Keratinocyte (primary cell): ENCODE data around the gene LHFPL3. TPM values are rescaled to one million over a fixed set of nuclear protein-coding genes. Genes with fewer than 3 reads are reported as not detected.

Source experiments
- DNase-seq: peaks from one replicate; pipeline ENCODE4 v3.0.0-alpha.2; 2011; ENCODE audit warnings: low read depth, missing footprints, low spot score
- FAIRE-seq: peaks from 2 replicates; lab custom pipeline; 2011; peaks lifted over from hg19 to GRCh38; lab: Jason Lieb, UNC
- H2AFZ ChIP-seq: 2 replicates; pipeline ENCODE4 v1.6.0; 2012; ENCODE audit warnings: low read length, control low read depth, inconsistent platforms; ENCODE audit not compliant: control insufficient read depth
- H3K27ac ChIP-seq: 2 replicates; pipeline ENCODE4 v1.5.1; 2011; ENCODE audit warnings: low read length; ENCODE audit not compliant: control insufficient read depth, insufficient read depth
- H3K27me3 ChIP-seq: 3 replicates; pipeline ENCODE4 v1.6.0; 2011; ENCODE audit warnings: low read length; ENCODE audit not compliant: control insufficient read depth, insufficient read depth; ENCODE audit errors: extremely low read depth
- H3K36me3 ChIP-seq, 2 experiments: 2 replicates in 1 of 2; 3 replicates in 1 of 2; pipeline ENCODE4 v1.5.1; 2011; ENCODE audit warnings: low read length in 2 of 2, mild to moderate bottlenecking in 1 of 2; ENCODE audit not compliant: control insufficient read depth in 2 of 2, insufficient read depth in 2 of 2; ENCODE audit errors: extremely low read depth in 1 of 2
- H3K4me1 ChIP-seq: 3 replicates; pipeline ENCODE4 v1.5.1; 2011; ENCODE audit warnings: low read length; ENCODE audit not compliant: control insufficient read depth, insufficient read depth; ENCODE audit errors: extremely low read depth
- H3K4me2 ChIP-seq: 3 replicates; pipeline ENCODE4 v1.6.0; 2011; ENCODE audit warnings: low read depth, low read length; ENCODE audit not compliant: control insufficient read depth, insufficient read depth; ENCODE audit errors: extremely low read depth
- H3K4me3 ChIP-seq, 3 experiments: fragments of 200-600 bp in 1 of 3; sonication (generic) in 1 of 3; 2 replicates in 2 of 3; 3 replicates in 1 of 3; pipeline ENCODE4 v1.5.1; 2011 to 2016; ENCODE audit warnings: low read length in 3 of 3, mild to moderate bottlenecking in 3 of 3, control low read depth in 2 of 3, inconsistent platforms in 1 of 3, low read depth in 1 of 3, mixed read lengths in 1 of 3, mixed run types in 1 of 3, moderate library complexity in 1 of 3; ENCODE audit not compliant: control insufficient read depth in 2 of 3, insufficient read depth in 2 of 3; ENCODE audit errors: extremely low read depth in 1 of 3
- H3K79me2 ChIP-seq: 2 replicates; pipeline ENCODE4 v1.6.0; 2012; ENCODE audit warnings: low read length; ENCODE audit not compliant: control insufficient read depth, insufficient read depth
- H3K9ac ChIP-seq: 3 replicates; pipeline ENCODE4 v1.6.0; 2011; ENCODE audit warnings: low read length; ENCODE audit not compliant: control insufficient read depth, insufficient read depth; ENCODE audit errors: extremely low read depth
- H3K9me1 ChIP-seq: 3 replicates; pipeline ENCODE4 v1.6.0; 2011; ENCODE audit warnings: low read length; ENCODE audit not compliant: control insufficient read depth, insufficient read depth; ENCODE audit errors: extremely low read depth
- H3K9me3 ChIP-seq: 2 replicates; pipeline ENCODE4 v1.5.1; 2012; ENCODE audit warnings: low read depth, low read length; ENCODE audit not compliant: control insufficient read depth
- H4K20me1 ChIP-seq: 3 replicates; pipeline ENCODE4 v1.6.0; 2011; ENCODE audit warnings: low read length; ENCODE audit not compliant: control insufficient read depth, insufficient read depth; ENCODE audit errors: extremely low read depth
- CTCF ChIP-seq, 3 experiments: IDR thresholded peaks in 1 of 3; conservative IDR thresholded peaks in 1 of 3; optimal IDR thresholded peaks in 1 of 3; 2 replicates in 2 of 3; 3 replicates in 1 of 3; pipeline versions ENCODE3 to v1.5.1; 2011; ENCODE audit warnings: low read length in 3 of 3, mild to moderate bottlenecking in 3 of 3, moderate library complexity in 2 of 3, control low read depth in 1 of 3, inconsistent platforms in 1 of 3; ENCODE audit not compliant: insufficient read depth in 2 of 3; ENCODE audit errors: extremely low read depth in 1 of 3
- EZH2 ChIP-seq: IDR thresholded peaks from one replicate; pipeline ENCODE4 v1.6.1; 2012; ENCODE audit warnings: inconsistent platforms, mild to moderate bottlenecking, low read length, moderate library complexity
- dilution Hi-C: fragments of 300-500 bp; cut with MboI; formaldehyde crosslinking; loops from one replicate; pipeline ENCODE4 v1.7.0; 2020; ENCODE audit warnings: low sequenced_read_pairs; ENCODE audit not compliant: extremely low pct_ligation_motif_present
- polyA plus RNA-seq, 5 experiments: library from polyadenylated mRNA; depleted of rRNA in 3 of 5; stranded (reverse) in 3 of 5; stranded (forward) in 1 of 5; unstranded in 1 of 5; fragments of >200 nt; gene quantifications; 1 replicate in 1 of 5; 2 replicates in 3 of 5; 3 replicates in 1 of 5; pipeline versions ENCODE4 v1.2.1 to v1.2.3, GENCODE V29; 2011 to 2012; ENCODE audit warnings: missing spikeins in 2 of 5, low read depth in 1 of 5, low replicate concordance in 1 of 5

Gene LHFPL3
- polyA plus RNA-seq, 1 donor (not counting 4 experiments of a cell fraction or from before 2014, with no cell fraction given): not detected

DNA sequence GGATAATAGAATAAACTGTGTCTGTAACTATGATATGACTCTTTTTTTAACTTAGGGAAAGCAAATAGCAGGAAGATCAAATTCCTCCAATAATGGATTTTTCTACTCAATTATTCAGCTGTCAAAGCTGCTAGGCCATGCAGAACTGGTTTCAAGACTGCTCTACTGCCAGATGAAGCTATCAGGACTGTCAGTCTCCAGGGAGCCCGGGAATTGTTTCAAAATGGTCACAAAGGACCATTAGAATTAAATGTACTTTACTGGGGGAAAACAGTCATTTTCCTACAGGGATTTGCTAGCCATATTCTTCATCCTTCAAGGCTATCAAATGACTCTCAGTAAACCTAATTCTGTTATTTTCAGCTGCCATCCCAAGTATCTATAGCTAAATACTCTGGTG, 276.3 kb downstream of the LHFPL3 start:
- H3K27ac ChIP-seq: no peak overlapping the region
- no peaks in the 10 kb centered on the region for H3K27me3 ChIP-seq
- no peaks in the 10 kb centered on the region for H3K4me1 ChIP-seq
- H3K4me2 ChIP-seq: no peak overlapping the region
- no peak overlapping the region for H2AFZ ChIP-seq
- TF ChIP-seq EZH2 (no peak), CTCF (optimal IDR thresholded peaks at IDR 0.05 in 1 of 3, IDR thresholded peaks at IDR 0.05 in 1 of 3, conservative IDR thresholded peaks at IDR 0.05 in 1 of 3; ENCODE audit: extremely low read depth in 1 of 3, insufficient read depth in 2 of 3, low read length in 3 of 3) (no peak)
- H3K79me2 ChIP-seq: no peaks in the 10 kb centered on the region
- dilution Hi-C loops: no loop called here
- no peaks in the 10 kb centered on the region for H3K9me3 ChIP-seq
- no peak for DNase-seq
- H4K20me1 ChIP-seq: no peaks in the 10 kb centered on the region
- H3K9me1 ChIP-seq: no peaks in the 10 kb centered on the region
- H3K36me3 ChIP-seq: no peaks in the 10 kb centered on the region
- H3K9ac ChIP-seq: no peak overlapping the region
- no peak overlapping the region for H3K4me3 ChIP-seq
- no peak for FAIRE-seq

GRCh38 chr7:104621321-104621720, 292.9 kb downstream of the LHFPL3 start:
- no peak for FAIRE-seq
- H3K4me2 ChIP-seq: no peak overlapping the region
- H2AFZ ChIP-seq: no peak overlapping the region
- no peaks in the 10 kb centered on the region for H3K9me1 ChIP-seq
- H3K79me2 ChIP-seq: no peaks in the 10 kb centered on the region
- no peak for DNase-seq
- no peaks in the 10 kb centered on the region for H3K4me1 ChIP-seq
- no peaks in the 10 kb centered on the region for H3K36me3 ChIP-seq
- H3K9me3 ChIP-seq: no peaks in the 10 kb centered on the region
- H4K20me1 ChIP-seq: no peaks in the 10 kb centered on the region
- H3K4me3 ChIP-seq: no peak overlapping the region
- no peaks in the 10 kb centered on the region for H3K27me3 ChIP-seq
- dilution Hi-C loops: no loop called here
- H3K27ac ChIP-seq: no peak overlapping the region
- H3K9ac ChIP-seq: no peak overlapping the region
- no peak for TF ChIP-seq CTCF (optimal IDR thresholded peaks at IDR 0.05 in 1 of 3, IDR thresholded peaks at IDR 0.05 in 1 of 3, conservative IDR thresholded peaks at IDR 0.05 in 1 of 3; ENCODE audit: extremely low read depth in 1 of 3, insufficient read depth in 2 of 3, low read length in 3 of 3)
- no peak for TF ChIP-seq EZH2
